Medulla oblongata (tissue), 1 donor: ENCODE measurements around the gene COL16A1.

Source experiments
- DNase-seq: peaks from one replicate; pipeline ENCODE4 v3.0.0-alpha.2; 2015; ENCODE audit errors: extremely low spot score

Gene COL16A1

DNA sequence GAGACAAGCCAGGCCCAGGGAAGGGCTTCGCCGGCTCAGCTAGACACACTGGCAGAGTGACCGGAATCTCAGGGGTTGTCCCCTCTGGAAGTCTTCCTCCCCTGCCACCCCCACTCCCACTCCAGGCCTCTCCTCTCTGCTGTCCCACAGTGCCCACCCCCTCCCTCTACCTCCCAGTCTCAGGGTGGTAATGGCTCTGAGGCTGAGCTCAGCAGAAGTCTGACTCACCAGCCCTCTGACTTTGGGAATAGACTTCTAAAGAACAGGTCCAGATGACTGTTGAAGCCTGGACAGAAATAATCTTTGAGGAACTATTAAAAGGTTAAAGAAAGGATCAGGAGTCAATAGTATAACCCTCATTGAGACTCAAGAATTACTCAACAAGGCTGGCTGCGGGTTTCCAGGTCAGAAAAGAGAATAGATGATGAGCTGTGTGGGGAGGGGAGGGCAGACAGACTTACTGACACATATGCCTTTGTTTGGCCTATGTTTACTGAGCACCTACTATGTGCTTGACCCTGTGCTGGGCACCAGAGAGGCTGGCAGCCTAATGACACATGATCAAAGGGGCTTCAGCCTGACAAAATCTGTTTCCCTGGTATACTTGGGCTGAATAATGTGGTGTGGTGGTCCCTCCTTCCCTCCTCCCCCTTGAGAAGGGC, 78.1 kb downstream of the COL16A1 start:
- DNase-seq = no peak

DNA sequence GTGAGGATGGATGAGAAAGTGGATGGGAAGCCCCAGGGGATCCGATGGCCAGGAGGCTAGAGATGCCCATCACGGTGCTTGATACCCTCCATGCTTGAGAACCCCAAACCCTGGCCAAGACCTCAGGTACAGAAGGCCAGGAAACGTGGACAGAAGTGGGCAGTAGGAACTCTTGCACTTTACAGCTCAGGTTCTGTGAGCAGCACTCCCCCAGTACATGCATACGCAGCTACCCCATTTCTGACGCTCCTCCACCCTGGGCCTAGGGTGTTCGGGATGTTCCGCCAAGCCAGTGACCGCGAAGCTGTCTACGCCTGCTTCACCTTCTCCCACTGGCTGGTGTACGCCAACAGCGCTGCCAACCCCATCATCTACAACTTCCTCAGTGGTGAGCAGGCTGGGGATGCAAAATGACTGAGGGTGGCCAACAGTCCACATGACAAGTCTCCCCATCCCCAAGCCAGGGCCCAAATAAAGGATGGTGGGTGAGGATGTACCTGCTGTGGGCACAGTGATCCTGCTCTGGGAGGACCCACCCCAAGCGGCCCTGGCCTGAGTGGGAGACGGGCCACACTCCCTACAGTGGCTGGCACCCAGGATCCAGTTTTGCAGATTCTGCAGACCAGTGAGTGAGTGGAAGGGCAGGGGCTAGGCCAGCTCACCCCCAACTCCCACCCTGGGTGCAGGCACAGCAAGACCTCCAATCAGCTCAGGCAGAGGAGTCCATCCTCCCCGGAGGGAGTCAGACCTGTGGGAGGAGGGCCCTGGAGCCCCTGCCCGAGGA, 78.9 kb downstream of the COL16A1 start:
- DNase-seq = no peak

DNA sequence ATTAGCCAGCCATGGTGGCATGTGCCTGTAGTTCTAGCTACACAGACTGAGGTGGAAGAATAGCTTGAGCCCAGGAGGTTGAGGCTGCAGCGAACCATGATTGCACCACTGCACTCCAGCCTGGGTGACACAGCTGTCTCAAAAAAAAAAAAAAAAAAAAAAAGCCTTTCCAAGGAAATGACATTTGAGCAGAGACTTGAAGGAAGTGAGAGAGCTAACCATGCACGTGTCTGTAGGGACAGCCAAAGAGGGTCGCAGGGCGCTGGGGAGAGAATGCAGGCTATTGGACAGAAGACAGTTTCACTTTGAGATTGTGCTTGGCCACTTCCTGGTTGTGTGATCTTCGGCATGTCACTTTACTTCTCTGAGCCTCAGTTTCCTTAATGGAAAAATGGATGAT, 79.5 kb downstream of the COL16A1 start:
- DNase-seq = no peak

DNA sequence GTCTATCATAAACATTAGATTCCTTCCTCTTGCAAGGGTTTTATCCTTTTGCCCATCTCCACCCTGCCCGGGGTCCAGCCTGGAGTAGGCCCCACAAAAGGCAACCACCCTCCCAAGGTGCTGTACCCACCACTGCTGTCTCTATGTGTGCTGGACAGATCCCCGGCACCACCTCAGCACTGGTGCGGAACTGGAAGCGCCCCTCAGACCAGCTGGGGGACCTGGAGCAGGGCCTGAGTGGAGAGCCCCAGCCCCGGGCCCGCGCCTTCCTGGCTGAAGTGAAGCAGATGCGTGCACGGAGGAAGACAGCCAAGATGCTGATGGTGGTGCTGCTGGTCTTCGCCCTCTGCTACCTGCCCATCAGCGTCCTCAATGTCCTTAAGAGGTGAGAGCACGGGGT, 80.5 kb downstream of the COL16A1 start:
- no peak for DNase-seq

DNA sequence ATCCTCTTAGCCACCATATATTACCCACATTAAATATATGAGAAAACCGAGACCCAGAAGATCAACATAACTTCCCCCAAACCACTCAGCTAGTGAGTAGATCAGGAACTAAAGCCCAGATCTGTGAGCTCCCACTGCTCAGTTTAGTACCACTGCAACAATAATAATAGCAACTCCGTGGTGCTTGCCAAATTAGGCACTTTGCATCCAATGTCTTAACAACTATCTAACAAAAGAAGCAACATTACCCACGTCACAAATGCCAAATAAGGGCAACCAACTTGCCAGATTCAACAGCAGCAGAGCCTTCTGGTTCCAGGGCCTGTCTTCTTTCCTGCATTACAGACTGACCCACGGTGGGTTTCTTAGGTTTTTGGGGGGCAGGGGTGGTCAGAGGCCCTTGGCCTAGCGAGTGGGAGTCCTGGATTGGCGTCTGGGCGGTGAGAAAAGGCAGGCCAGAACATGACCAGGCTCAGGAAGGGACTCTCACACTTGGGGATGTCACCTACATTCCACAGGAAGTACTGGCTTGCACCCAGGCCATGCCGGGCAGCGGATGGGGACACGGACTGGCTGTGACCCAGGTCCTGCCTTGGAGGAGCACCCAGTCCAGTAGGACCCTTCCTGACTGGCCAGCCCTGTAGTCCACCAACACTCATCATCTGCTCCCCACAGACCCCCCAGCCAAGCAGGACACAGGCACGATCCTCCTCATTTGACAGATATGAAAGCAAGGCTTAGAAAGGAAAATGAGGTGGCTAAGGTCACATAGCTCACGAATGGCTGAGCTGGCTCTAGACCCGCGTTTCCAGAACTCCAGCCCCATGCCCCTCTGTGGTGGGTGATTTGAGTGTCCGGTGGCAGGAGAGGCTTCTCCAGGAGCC, 81.7 kb downstream of the COL16A1 start:
- DNase-seq = no peak

DNA sequence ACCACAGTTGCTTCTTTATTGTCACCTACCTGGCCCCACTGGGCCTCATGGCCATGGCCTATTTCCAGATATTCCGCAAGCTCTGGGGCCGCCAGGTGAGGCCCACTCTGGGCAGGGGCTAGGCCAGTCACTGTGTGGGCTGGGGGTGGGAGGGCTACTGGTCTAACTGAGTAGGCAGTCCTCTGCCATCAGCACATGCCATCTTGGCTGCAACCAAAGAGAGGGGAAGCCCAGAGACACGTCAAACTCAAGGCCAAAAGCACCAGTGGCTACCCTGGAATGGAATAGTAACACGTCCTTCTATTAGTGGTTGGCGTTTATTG, 82.4 kb downstream of the COL16A1 start:
- DNase-seq = no peak

DNA sequence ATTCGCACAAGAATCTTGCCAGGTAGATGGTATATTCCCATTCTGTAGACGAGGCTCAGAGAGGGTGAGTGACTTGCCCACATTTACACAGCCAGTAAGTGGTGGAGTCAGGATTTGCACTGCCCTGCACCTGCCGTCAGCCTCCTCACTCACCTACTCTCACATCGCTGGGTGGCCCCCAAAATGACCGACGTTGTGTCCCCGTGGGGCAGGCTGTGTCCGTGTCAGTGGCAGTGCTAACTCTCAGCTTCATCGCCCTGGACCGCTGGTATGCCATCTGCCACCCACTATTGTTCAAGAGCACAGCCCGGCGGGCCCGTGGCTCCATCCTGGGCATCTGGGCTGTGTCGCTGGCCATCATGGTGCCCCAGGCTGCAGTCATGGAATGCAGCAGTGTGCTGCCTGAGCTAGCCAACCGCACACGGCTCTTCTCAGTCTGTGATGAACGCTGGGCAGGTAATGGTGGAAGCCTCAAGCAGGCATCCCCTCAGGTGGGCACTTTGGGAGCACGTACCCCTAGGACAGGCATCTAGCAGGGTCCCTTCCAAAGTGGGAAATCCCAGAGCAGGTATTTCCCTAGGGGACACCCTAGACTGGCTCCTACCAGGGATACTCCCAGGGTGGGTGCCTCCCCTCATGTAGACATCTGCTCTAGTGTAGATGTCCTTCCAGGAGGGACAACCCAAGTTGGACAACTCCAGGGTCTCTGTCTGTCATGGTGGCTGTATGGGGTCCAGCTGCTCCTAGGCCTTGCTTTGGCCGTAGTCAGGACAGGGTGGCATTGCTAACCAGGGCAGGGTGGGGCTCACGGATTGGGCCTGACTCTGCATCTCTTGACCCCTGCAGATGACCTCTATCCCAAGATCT, 83.0 kb downstream of the COL16A1 start:
- no peak for DNase-seq

DNA sequence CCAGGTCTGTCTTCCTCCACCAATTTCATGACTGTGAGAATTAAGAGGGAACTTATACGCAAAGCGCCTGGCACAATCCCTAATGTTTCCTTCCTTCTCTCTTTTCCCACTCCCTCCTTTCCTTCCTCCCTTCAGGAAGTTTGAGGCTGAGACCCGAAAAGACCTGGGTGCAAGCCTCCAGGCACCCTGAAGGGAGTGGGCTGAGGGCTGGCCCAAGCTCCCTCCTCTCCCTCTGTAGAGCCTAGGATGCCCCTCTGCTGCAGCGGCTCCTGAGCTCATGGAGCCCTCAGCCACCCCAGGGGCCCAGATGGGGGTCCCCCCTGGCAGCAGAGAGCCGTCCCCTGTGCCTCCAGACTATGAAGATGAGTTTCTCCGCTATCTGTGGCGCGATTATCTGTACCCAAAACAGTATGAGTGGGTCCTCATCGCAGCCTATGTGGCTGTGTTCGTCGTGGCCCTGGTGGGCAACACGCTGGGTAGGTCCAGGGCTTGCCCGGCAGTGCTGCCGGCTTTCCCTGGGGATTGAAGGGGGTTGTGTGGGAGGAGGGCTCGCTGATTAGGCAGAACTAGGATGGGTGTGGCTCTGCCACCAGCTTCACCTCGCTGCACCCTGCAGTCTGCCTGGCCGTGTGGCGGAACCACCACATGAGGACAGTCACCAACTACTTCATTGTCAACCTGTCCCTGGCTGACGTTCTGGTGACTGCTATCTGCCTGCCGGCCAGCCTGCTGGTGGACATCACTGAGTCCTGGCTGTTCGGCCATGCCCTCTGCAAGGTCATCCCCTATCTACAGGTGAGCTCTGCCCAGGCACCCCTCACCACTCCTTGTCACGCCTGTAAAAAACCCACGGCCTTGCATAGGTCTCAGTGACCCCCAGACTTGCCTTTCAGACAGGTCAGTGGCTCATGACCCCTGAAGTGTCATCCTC, 84.6 kb downstream of the COL16A1 start:
- DNase-seq = no peak

DNA sequence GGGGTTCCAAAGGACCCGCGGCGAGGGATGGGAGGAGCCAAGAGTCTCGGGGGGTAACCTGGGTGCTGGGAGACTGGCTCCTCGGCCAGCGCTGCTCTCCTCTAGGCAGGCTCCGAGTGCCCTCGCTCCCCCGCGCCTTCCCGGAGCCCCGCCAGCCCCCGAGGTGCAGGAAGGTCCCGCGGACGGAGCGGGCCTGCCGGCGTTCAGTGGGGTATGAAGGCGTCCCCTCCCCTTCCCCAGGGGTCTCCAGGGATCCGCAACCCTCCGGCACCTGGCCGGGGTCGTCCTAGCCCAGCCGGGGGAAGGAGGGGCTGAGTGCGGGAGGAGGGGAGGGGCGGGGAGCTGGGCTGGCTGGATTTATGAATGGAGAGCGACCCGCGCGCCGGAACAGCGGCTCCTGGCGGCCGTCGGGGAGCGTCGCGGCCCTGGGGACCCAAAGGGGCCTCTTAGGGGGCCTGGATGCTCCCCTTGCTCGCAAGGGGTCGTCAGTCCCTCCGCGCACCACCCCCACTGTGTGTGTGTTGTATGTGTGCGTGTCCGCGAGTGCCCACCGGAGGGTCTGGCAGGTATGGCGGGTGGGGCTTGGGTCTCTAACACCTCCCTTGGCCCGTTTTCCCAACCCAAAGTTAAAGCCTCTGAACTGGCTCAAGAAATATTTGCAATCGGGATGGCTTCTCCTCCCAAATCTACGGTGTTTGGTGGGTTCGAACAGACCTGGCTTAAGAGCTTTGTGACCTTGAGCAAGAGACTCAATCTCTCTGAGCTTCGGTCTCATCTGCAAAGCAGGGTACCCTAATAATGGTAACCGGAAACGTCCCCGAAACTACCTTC, 85.7 kb downstream of the COL16A1 start:
- DNase-seq = no peak

DNA sequence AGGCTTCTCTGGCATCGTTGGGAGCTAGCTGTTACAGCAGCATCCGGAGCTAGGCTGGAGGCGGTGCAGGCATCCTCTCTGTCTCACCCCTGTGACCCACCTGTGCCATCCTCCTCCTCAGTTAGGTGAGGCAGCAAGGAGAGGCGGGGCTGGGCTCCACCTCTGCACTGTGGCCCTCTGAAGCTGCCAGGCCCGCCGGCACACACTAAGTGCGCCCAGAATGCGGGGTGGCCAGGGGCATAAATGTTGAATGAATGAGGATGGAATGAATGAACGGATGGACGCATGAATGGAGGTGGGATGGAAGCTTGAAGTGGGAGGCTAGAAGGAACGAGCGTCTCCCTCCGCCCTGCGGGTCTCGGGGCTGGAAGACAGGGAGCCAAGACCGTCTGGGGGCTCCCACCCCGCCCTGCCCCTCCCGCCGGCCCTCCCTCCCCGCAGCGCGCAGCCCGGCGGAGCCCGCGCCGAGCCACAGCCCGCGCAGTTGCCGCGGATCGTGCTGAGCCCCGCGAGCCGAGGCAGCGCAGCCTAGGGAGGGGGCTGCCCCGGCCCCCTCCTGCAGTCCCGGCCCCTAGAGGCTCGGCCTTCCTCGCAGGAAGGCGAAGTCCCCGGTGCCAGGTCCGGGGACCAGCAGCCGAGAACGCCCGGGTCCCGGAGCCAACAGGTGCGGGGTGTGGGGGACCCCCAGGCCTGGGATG, 86.5 kb downstream of the COL16A1 start, which contains the start of gene HCRTR1:
Gene HCRTR1 (plus strand): TSS at position 472 of the 698 bp plus-strand sequence. CDS start 1,504 bp downstream, outside the sequence.
- DNase-seq = no peak

DNA sequence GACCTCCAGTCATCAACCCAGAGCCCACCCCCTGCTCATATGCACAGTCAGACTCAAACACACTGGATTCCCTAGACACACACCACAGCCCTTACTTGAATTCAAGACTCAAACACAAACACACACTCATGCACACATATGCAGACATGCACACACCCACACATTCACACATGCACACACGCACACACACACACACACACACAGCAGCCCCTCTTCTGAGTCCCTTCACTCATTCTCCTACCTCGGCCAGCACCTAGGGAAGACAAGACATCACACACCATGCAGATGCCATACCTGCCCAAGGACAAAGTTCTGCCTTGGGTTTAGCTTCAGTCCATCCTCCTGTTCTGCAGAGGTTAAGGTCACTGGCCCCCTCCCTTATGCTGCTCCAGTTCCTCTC, 87.9 kb downstream of the COL16A1 start:
- DNase-seq = no peak

DNA sequence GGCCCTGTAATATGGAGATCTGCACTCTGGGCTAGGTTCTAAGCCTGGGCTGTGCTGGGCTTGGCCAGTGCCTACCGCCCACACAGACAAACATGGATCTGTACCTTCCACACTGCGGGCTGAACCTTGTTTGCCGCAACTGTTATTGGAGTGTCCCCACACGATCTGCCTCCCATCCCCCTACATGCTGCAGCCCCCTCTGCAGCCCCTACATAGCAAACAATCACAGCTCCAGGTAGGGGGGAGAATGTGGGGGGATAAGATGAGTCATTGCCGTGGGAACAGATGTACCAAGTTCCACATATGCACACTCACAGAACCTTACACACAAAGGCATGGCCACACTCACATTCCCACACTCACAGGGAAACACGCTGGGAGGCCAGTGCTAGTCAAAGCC, 88.4 kb downstream of the COL16A1 start:
- DNase-seq = no peak

DNA sequence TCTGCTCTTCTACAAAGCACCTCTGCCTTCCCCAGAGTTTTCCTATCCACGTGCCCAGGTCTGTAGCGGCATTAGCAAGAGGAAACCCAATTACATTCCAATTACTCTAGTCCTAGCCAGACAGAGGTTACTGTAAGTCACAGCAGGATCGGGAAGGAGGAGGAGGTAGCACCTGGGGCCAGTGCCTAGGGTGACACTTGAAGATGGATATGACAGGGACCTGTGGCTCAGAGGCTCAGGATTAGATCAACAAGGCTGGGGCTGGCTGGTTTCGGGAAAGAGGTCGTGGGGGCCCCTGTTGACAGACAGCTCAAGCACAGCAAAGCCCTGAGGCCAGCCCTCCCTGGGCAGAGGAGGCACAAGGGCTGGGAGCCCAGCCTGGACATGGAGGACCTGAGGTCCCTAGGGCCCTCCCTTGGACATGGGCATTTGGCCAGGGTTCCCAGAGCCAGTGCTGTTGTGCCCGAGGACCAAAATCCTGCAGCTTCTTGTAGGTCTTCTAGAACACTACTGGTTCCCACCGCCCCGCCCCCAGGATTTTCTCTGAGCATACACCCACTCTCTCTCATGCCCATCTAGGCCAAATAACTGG, 89.3 kb downstream of the COL16A1 start:
- no peak for DNase-seq

DNA sequence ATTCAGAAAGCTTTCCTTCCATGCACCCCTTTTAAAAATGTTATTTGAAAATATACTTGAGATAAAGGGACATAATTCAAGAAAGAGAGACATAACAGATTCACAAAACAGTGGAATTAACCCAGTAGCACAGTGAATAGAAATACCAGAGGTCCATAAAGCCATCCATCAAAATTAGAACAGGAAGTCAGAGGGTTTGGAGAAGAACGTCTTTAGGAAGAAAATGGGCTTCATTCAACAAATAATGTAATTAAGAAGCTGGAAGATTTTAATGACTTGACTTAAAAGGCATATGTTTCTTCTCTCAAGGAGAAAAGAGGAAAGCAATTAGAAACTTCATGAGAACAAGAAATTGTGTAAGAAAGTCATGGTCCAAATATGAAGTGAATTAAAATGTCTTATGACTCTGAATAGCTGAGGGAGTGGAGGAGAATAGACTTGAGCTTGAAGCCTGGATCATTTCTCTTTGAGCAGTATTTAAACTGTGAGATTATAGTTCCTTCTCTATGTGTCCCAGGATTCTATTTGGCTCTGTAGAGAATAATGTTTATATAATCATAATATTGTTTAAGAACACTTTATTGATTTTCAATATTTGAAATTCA, 94.2 kb downstream of the COL16A1 start:
- no peak for DNase-seq

DNA sequence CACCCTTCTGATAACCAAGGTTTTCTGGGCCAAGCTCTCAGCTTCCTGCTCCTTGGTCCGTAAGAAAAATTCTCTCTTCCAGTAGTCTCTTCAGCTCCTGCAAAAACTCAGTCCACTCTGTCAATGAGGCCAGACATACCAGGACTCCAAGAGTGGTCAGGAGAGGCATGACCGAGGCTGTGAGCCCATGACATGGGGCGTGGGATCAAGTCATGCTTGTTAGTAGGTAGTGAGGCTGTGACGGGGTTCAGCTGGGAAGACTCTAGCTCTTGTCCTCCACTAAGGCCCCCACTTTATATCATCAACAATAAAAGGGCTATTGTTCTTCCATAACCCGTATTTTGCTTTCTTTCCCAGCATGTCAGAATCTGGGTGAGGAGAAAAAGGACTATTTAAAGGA, 96.5 kb downstream of the COL16A1 start:
- DNase-seq = peak; percentile 17

DNA sequence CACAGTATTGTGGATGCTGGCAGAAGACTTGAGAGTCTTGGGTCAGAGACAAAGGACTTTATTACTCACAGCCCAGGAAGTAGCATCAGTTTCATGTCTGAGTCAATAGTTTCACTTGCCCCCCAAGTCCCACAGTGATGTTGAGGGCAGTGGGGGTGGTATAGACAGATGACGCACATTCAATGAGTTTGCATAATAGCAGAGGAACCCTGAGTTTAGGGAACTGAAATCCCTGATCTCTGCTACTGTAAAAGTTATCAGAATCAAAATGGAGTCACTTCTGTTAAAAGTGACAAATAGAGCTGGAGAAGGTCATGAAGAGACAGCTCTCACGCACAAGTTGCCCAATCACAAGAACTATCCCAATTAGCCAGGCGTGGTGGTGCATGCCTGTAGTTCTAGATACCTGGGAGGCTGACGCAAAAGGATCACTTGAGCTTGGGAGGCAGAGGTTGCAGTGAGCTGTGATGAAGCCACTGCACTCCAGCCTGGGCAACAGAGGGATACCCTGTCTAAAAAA, 97.8 kb downstream of the COL16A1 start:
- DNase-seq = no peak
